Stomach (tissue), 9 donors: ENCODE data around the gene GSG1L. TPM values are rescaled to one million over a fixed set of nuclear protein-coding genes. Genes with fewer than 3 reads are reported as not detected.

ENCODE experiments used
- DNase-seq, 2 donors: peaks; one replicate each; pipeline versions ENCODE4 v3.0.0 to v3.0.0-alpha.2; 2013 to 2019
- H3K27ac ChIP-seq, 5 donors: fragments of 200-600 bp in 4 of 5; sonication (generic) in 4 of 5; one replicate each; pipeline ENCODE4 v1.5.1; 2013 to 2019; ENCODE audit warnings: mild to moderate bottlenecking in 1 of 5, moderate library complexity in 1 of 5
- H3K27me3 ChIP-seq, 3 donors: fragments of 200-600 bp; sonication (generic); one replicate each; pipeline ENCODE4 v1.5.1; 2017 to 2019; ENCODE audit warnings: mixed run types in 1 of 3
- H3K36me3 ChIP-seq, 4 donors: fragments of 200-600 bp; sonication (generic); 1 replicate in 3 of 4; 2 replicates in 1 of 4; pipeline ENCODE4 v1.5.1; 2016 to 2019
- H3K4me1 ChIP-seq, 4 donors: fragments of 200-600 bp; sonication (generic); one replicate each; pipeline ENCODE4 v1.5.1; 2016 to 2019
- H3K4me3 ChIP-seq, 4 donors: fragments of 200-600 bp; sonication (generic) in 3 of 4; one replicate each; pipeline ENCODE4 v1.5.1; 2016 to 2019; ENCODE audit warnings: mild to moderate bottlenecking in 1 of 4
- H3K9me3 ChIP-seq, 4 donors: fragments of 200-600 bp; sonication (generic); one replicate each; pipeline ENCODE4 v1.5.1; 2016 to 2019
- EP300 ChIP-seq: sonication (generic); formaldehyde crosslinking; IDR thresholded peaks from one replicate; pipeline ENCODE4 v1.6.1; 2017; ENCODE audit warnings: antibody characterized with exemption
- POLR2A ChIP-seq, 4 donors: fragments of 450-650 bp; IDR thresholded peaks; one replicate each; pipeline ENCODE4 v1.6.1; 2016; ENCODE audit warnings: antibody characterized with exemption in 4 of 4, control low read depth in 2 of 4, mild to moderate bottlenecking in 1 of 4, moderate library complexity in 1 of 4
- POLR2AphosphoS5 ChIP-seq, 3 donors: sonication (generic); formaldehyde crosslinking; IDR thresholded peaks; one replicate each; pipeline ENCODE4 v1.6.1; 2016; ENCODE audit warnings: antibody characterized with exemption in 3 of 3
- WGBS, 5 donors: extraction: QIAGEN DNeasy Blood & Tissue Kit in 3 of 5; methylation state at CpG; one replicate each; pipeline versions ENCODE4 v1.1.5 to v1.1.7; 2013 to 2018; 5-methylcytosine and 5-hydroxymethylcytosine counted together
- intact Hi-C: fragments of 100-400 bp; cut with DNase I; formaldehyde crosslinking; loops from one replicate; pipeline ENCODE4 v1.15.1; 2023; ENCODE audit warnings: low total_unique reads
- polyA plus RNA-seq, 3 donors: library from polyadenylated mRNA; stranded (reverse); fragments of 200-250 nt; gene quantifications; one replicate each; pipeline ENCODE4 v1.2.3, GENCODE V29; 2013
- total RNA-seq, 5 donors: library from RNA; depleted of rRNA; stranded (reverse); fragments of >200 nt; gene quantifications; one replicate each; pipeline versions ENCODE4 v1.1.0 to v1.2.3, GENCODE V29; 2014 to 2016
- TF ChIP-seq, protein P1 (sequence below), 7 experiments: fragments of 450-650 bp in 4 of 7; fragments of 200-600 bp in 3 of 7; sonication (generic) in 3 of 7; IDR thresholded peaks; one replicate each; pipeline ENCODE4 v1.5.1; 2016 to 2019; ENCODE audit warnings: antibody characterized with exemption in 7 of 7, control low read depth in 2 of 7, mild to moderate bottlenecking in 1 of 7
- donor health status: healthy with polysubstance abuse.
- donor health status: Bipolar disorder and iron deficiency.
- donor health status: healthy.

The GSG1L gene
- total and polyA plus RNA-seq, 8 donors: 0.06 TPM; not detected in 7

GRCh38 chr16:27928542-27928941, 135.0 kb downstream of the GSG1L start:
- no peak overlapping the region for H3K4me3 ChIP-seq
- no peak for DNase-seq
- intact Hi-C loops: no loop called here
- peaks cover 0 to 47% (median 0%) of the 10 kb centered on the region in 3 donors for H3K27me3 ChIP-seq
- 35 to 50% (median 36%) methylated on average over 6 of the region's 6 CpGs for WGBS, 5 donors
- H3K36me3 ChIP-seq: no peaks in the 10 kb centered on the region
- TF ChIP-seq, protein P1, sequence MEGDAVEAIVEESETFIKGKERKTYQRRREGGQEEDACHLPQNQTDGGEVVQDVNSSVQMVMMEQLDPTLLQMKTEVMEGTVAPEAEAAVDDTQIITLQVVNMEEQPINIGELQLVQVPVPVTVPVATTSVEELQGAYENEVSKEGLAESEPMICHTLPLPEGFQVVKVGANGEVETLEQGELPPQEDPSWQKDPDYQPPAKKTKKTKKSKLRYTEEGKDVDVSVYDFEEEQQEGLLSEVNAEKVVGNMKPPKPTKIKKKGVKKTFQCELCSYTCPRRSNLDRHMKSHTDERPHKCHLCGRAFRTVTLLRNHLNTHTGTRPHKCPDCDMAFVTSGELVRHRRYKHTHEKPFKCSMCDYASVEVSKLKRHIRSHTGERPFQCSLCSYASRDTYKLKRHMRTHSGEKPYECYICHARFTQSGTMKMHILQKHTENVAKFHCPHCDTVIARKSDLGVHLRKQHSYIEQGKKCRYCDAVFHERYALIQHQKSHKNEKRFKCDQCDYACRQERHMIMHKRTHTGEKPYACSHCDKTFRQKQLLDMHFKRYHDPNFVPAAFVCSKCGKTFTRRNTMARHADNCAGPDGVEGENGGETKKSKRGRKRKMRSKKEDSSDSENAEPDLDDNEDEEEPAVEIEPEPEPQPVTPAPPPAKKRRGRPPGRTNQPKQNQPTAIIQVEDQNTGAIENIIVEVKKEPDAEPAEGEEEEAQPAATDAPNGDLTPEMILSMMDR (IDR thresholded peaks at IDR 0.05): no peak
- TF ChIP-seq POLR2A (IDR thresholded peaks at IDR 0.05) (no peak), EP300 (no peak), POLR2AphosphoS5 (IDR thresholded peaks at IDR 0.05) (no peak)
- peaks cover 0 to 12% (median 11%) of the 10 kb centered on the region in 4 donors for H3K9me3 ChIP-seq
- no peaks in the 10 kb centered on the region for H3K4me1 ChIP-seq
- H3K27ac ChIP-seq: no peak overlapping the region

DNA sequence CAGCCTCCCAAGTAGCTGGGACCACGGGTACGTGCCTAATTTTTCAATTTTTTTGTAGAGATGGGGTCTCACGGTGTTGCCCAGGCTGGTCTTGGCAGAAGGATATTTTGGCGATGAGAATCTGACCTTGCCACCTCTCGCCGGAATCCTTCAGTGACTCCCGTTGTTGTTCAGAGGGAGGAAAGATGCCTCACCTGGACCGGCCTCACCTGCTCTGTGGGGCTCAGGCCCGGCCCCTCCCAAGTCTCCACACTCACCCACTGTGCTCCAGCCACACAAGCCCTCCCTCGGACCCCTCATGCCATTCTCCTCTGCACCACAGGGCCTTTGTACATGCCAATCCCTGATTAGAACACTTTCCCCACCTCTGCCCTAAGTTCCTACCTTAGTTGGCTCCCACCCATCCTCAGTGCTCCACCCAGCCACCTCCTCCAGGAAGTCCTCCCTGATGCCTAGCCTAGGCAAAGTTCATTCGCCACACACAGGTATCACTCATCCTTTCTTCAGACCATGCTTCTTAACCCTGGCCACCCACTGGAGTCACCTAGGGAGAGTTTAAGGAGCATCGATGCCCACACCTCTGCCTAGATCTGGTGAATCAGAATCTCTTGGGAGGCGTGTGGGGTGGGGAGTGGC, 136.1 kb downstream of the GSG1L start:
- TF ChIP-seq EP300 (no peak), POLR2AphosphoS5 (IDR thresholded peaks at IDR 0.05) (no peak), POLR2A (IDR thresholded peaks at IDR 0.05) (no peak)
- TF ChIP-seq, protein P1 (IDR thresholded peaks at IDR 0.05): no peak
- intact Hi-C loops: no loop called here
- no peaks in the 10 kb centered on the region for H3K36me3 ChIP-seq
- DNase-seq: no peak
- H3K4me1 ChIP-seq: no peaks in the 10 kb centered on the region
- H3K27ac ChIP-seq: no peak overlapping the region
- H3K9me3 ChIP-seq: peaks cover 0 to 3% (median 2%) of the 10 kb centered on the region in 4 donors
- 78 to 81% (median 80%) methylated on average over 13 of the region's 13 CpGs for WGBS, 5 donors
- no peak overlapping the region for H3K4me3 ChIP-seq
- peaks cover 0 to 59% (median 0%) of the 10 kb centered on the region in 3 donors for H3K27me3 ChIP-seq

DNA sequence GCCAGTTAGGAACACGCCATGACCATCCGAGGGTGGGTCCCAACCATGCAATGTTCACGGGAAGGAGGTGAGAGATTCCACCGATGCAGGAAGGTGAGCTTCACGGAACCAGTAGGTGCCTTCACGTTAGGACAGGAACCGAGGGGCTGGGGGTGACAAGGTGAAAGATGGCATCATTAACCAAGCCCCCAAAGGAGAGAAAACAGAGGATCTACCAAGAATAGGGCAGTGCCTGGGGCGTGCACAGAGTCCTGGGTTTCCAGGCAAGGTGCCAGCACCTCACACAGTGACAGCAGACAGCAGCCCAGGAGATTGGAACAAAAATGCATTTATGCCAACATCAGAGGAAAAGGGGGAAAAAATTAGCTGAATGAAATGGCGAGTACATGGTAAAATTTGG, 137.9 kb downstream of the GSG1L start:
- no peaks in the 10 kb centered on the region for H3K36me3 ChIP-seq
- H3K27me3 ChIP-seq: peaks cover 0 to 74% (median 0%) of the 10 kb centered on the region in 3 donors
- no peaks in the 10 kb centered on the region for H3K4me1 ChIP-seq
- 61 to 75% (median 70%) methylated on average over 9 of the region's 9 CpGs for WGBS, 5 donors
- no peak overlapping the region for H3K4me3 ChIP-seq
- TF ChIP-seq POLR2AphosphoS5 (IDR thresholded peaks at IDR 0.05): no peak
- no peak for TF ChIP-seq EP300
- TF ChIP-seq POLR2A (IDR thresholded peaks at IDR 0.05): no peak
- TF ChIP-seq, protein P1 (IDR thresholded peaks at IDR 0.05): no peak
- no peak for DNase-seq
- no peaks in the 10 kb centered on the region for H3K9me3 ChIP-seq
- H3K27ac ChIP-seq: no peak overlapping the region
- intact Hi-C loops: no loop called here

DNA sequence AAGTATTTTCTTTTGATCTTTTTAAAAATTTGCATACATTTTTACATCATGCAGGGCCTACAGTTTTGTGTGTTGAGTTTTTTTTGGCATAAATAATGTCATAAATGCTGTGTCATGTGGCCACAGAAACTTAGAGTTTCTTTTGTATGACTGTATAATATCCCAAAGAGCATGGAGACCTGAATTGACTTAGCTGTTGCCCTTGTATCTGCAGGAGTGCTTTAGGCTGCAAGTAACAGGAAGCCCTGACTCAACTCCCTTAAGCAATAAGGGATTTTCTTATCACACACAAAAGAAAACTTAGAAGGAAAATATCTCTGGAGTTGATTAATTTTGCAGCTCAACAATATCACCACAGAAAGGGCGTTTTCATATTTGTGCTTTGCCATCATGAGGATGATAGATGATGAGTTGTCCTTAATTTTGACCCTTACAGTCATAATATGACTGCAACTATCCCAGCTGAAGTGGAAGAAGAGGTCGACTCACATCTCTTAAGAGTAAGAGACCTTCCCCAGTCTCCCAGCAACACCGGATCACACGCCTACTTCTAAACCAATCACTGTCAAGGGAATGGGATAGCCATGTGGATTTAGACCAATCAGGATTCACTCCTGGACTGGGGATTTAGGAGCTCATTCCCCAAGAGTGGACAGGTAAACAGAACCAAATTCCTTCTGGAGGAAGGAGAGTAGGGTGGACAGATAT, 138.9 kb downstream of the GSG1L start:
- no peak overlapping the region for H3K4me3 ChIP-seq
- peaks cover 0 to 73% (median 0%) of the 10 kb centered on the region in 3 donors for H3K27me3 ChIP-seq
- no peak for DNase-seq
- H3K36me3 ChIP-seq: no peaks in the 10 kb centered on the region
- no peaks in the 10 kb centered on the region for H3K4me1 ChIP-seq
- WGBS, 5 donors: 59 to 67% (median 59%) methylated on average over 4 of the region's 4 CpGs
- no peak overlapping the region for H3K27ac ChIP-seq
- H3K9me3 ChIP-seq: no peaks in the 10 kb centered on the region
- TF ChIP-seq EP300 (no peak), POLR2A (IDR thresholded peaks at IDR 0.05) (no peak), POLR2AphosphoS5 (IDR thresholded peaks at IDR 0.05) (no peak)
- TF ChIP-seq, protein P1 (IDR thresholded peaks at IDR 0.05): no peak
- intact Hi-C loops: no loop called here
